IMR-90 (cell line): Measurements from ENCODE around the gene SLC22A2. TPM values are rescaled to one million over a fixed set of nuclear protein-coding genes. Genes with fewer than 3 reads are reported as not detected.

ENCODE experiments used
- ATAC-seq: fragments of 200-7000 bp; cut with Tn5 transposase; 2 replicates; pipeline ENCODE4 v1.9.1; 2020; ENCODE audit warnings: low read depth, mild to moderate bottlenecking, moderate library complexity
- BruUV-seq: library from RNA; stranded (reverse); fragments of 400-500 nt; replicated peaks from 2 replicates; lab custom pipeline; 2021; lab: Mats Ljungman, UMichigan
- CTCF ChIA-PET: fragments of 300-600 bp; formaldehyde crosslinking; extraction: SDS; loops from one replicate; lab custom pipeline; 2021; ENCODE audit warnings: antibody characterized with exemption; lab: Yijun Ruan, JAX
- POLR2A ChIA-PET: fragments of 300-600 bp; sonication (Branson Sonifier 250); formaldehyde crosslinking; loops from one replicate; lab custom pipeline; 2022; ENCODE audit warnings: antibody characterized with exemption; ENCODE audit not compliant: unreplicated experiment; lab: Charles Lee
- DNase-seq: peaks from one replicate; pipeline ENCODE4 v3.0.0; 2013
- H2AFZ ChIP-seq: replicated peaks from 2 replicates; pipeline ENCODE3; 2013; ENCODE audit warnings: low read length, mild to moderate bottlenecking; ENCODE audit not compliant: poor library complexity
- H2AK5ac ChIP-seq: 2 replicates; pipeline ENCODE4 v1.6.1; 2013; ENCODE audit warnings: low read depth, low read length, inconsistent platforms
- H2AK9ac ChIP-seq: replicated peaks from 2 replicates; pipeline ENCODE3; 2013; ENCODE audit warnings: mild to moderate bottlenecking, low read depth, low read length, moderate library complexity; ENCODE audit not compliant: poor library complexity
- H2BK120ac ChIP-seq: 2 replicates; pipeline ENCODE4 v1.6.1; 2013; ENCODE audit warnings: low read depth, low read length, inconsistent platforms
- H2BK15ac ChIP-seq: 3 replicates; pipeline ENCODE4 v1.6.1; 2013; ENCODE audit warnings: low read depth, low read length, inconsistent platforms
- H2BK20ac ChIP-seq: 2 replicates; pipeline ENCODE4 v1.6.1; 2013; ENCODE audit warnings: low read depth, mild to moderate bottlenecking, inconsistent platforms, low read length, moderate library complexity
- H2BK5ac ChIP-seq: 2 replicates; pipeline ENCODE4 v1.6.1; 2013; ENCODE audit warnings: mild to moderate bottlenecking, low read depth, low read length, inconsistent platforms; ENCODE audit not compliant: poor library complexity, severe bottlenecking
- H3K14ac ChIP-seq: replicated peaks from 2 replicates; pipeline ENCODE4 v1.6.1; 2013; ENCODE audit warnings: low read depth, low read length, inconsistent platforms
- H3K18ac ChIP-seq: 2 replicates; pipeline ENCODE4 v1.6.1; 2013; ENCODE audit warnings: low read depth, low read length, control low read depth
- H3K23ac ChIP-seq: 2 replicates; pipeline ENCODE4 v1.6.1; 2013; ENCODE audit warnings: low read depth, low read length, inconsistent platforms
- H3K27ac ChIP-seq: 2 replicates; pipeline ENCODE4 v1.5.1; 2013; ENCODE audit warnings: mild to moderate bottlenecking, control low read depth, low read length; ENCODE audit not compliant: insufficient read depth
- H3K27me3 ChIP-seq: 2 replicates; pipeline ENCODE4 v1.6.1; 2013; ENCODE audit warnings: low read length; ENCODE audit not compliant: control insufficient read depth, insufficient read depth
- H3K36me3 ChIP-seq: 2 replicates; pipeline ENCODE4 v1.6.1; 2013; ENCODE audit warnings: low read length, mixed read lengths; ENCODE audit not compliant: control insufficient read depth, insufficient read depth
- H3K4ac ChIP-seq: 2 replicates; pipeline ENCODE4 v1.6.1; 2013; ENCODE audit warnings: low read depth, low read length, inconsistent platforms
- H3K4me1 ChIP-seq: 2 replicates; pipeline ENCODE4 v1.6.1; 2013; ENCODE audit warnings: low read length, mixed read lengths; ENCODE audit not compliant: control insufficient read depth, insufficient read depth
- H3K4me2 ChIP-seq: 2 replicates; pipeline ENCODE4 v1.6.1; 2013; ENCODE audit warnings: low read depth, mild to moderate bottlenecking, control low read depth, low read length, moderate library complexity
- H3K4me3 ChIP-seq: 2 replicates; pipeline ENCODE4 v1.5.1; 2013; ENCODE audit warnings: low read depth, mild to moderate bottlenecking, control low read depth, low read length, moderate library complexity; ENCODE audit not compliant: insufficient read depth
- H3K56ac ChIP-seq: 2 replicates; pipeline ENCODE4 v1.6.1; 2013; ENCODE audit warnings: low read length, inconsistent platforms; ENCODE audit not compliant: insufficient read depth; ENCODE audit errors: extremely low read depth
- H3K79me1 ChIP-seq, 2 experiments: 2 replicates each; pipeline ENCODE4 v1.6.1; 2013; ENCODE audit warnings: low read length in 2 of 2, inconsistent platforms in 1 of 2, low read depth in 1 of 2
- H3K9ac ChIP-seq: 2 replicates; pipeline ENCODE4 v1.6.1; 2013; ENCODE audit warnings: low read depth, low read length, control low read depth
- H3K9me1 ChIP-seq: 2 replicates; pipeline ENCODE4 v1.6.1; 2013; ENCODE audit warnings: low read length, inconsistent platforms; ENCODE audit not compliant: insufficient read depth
- H3K9me3 ChIP-seq: 2 replicates; pipeline ENCODE4 v1.6.1; 2013; ENCODE audit warnings: low read length; ENCODE audit not compliant: control insufficient read depth, insufficient read depth
- H4K20me1 ChIP-seq: 2 replicates; pipeline ENCODE4 v1.6.1; 2013; ENCODE audit warnings: low read length, inconsistent platforms; ENCODE audit not compliant: insufficient read depth
- H4K5ac ChIP-seq: 2 replicates; pipeline ENCODE4 v1.6.1; 2013; ENCODE audit warnings: mild to moderate bottlenecking, low read depth, low read length, control low read depth
- H4K8ac ChIP-seq, 2 experiments: 2 replicates each; pipeline ENCODE4 v1.6.1; 2013; ENCODE audit warnings: low read depth in 2 of 2, low read length in 2 of 2, control low read depth in 1 of 2, inconsistent platforms in 1 of 2
- H4K91ac ChIP-seq: 2 replicates; pipeline ENCODE4 v1.6.1; 2013; ENCODE audit warnings: low read depth, low read length, inconsistent platforms; ENCODE audit not compliant: insufficient read depth
- FOS ChIP-seq: fragments of 150-350 bp; IDR thresholded peaks from 2 replicates; pipeline ENCODE4 v1.6.1; 2016; ENCODE audit warnings: low read depth, low read length
- NFE2L2 ChIP-seq: fragments of 150-350 bp; IDR thresholded peaks from 2 replicates; pipeline ENCODE4 v1.6.1; 2016; ENCODE audit warnings: low read depth, mild to moderate bottlenecking, low read length
- POLR2A ChIP-seq: IDR thresholded peaks from 2 replicates; pipeline ENCODE4 v1.6.1; 2012; ENCODE audit warnings: mild to moderate bottlenecking, low read depth, low read length
- RFX5 ChIP-seq: IDR thresholded peaks from 2 replicates; pipeline ENCODE4 v1.8.0; 2012; ENCODE audit warnings: low read depth, mild to moderate bottlenecking, low read length, moderate library complexity
- WGBS, 2 experiments: methylation state at CpG; one replicate each; pipeline versions ENCODE4 v1.1.5 to v1.1.7; 2013; ENCODE audit warnings: missing lambda C conversion rate in 2 of 2; ENCODE audit not compliant: insufficient read length in 1 of 2; ENCODE audit errors: extremely low coverage in 2 of 2; 5-methylcytosine and 5-hydroxymethylcytosine counted together
- dilution Hi-C: fragments of 300-500 bp; cut with HindIII; formaldehyde crosslinking; loops from one replicate; pipeline ENCODE4 v1.14.3; 2018; ENCODE audit warnings: low sequenced_read_pairs; ENCODE audit not compliant: unreplicated experiment
- in situ Hi-C: fragments of 300-500 bp; cut with MboI; formaldehyde crosslinking; loops from 3 replicates; pipeline ENCODE4 v1.14.3; 2019; ENCODE audit warnings: low sequenced_read_pairs, inconsistent platforms, mixed read lengths
- intact Hi-C: fragments of 100-400 bp; cut with micrococcal nuclease; formaldehyde crosslinking; loops from 2 replicates; pipeline ENCODE4 v1.10.0; 2022
- polyA plus RNA-seq, 3 experiments: library from polyadenylated mRNA; depleted of rRNA; stranded (reverse); fragments of >200 nt; gene quantifications; 2 replicates each; pipeline ENCODE4 v1.2.3, GENCODE V29; 2012; ENCODE audit warnings: low replicate concordance in 1 of 3
- total RNA-seq: library from RNA; depleted of rRNA; stranded (reverse); fragments of >200 nt; gene quantifications from 2 replicates; pipeline ENCODE4 v1.2.3, GENCODE V29; 2012
- TF ChIP-seq, protein P1 (sequence below): fragments of 150-350 bp; IDR thresholded peaks from 2 replicates; pipeline ENCODE4 v1.6.1; 2017; ENCODE audit warnings: mild to moderate bottlenecking, antibody characterized with exemption, low read length, low read depth
- TF ChIP-seq, protein P2 (sequence below): conservative IDR thresholded peaks from 2 replicates; pipeline ENCODE4 v1.5.1; 2012; ENCODE audit warnings: mild to moderate bottlenecking, low read depth, low read length, improper control_type of control experiment
- TF ChIP-seq, protein P3 (sequence below): fragments of 150-350 bp; IDR thresholded peaks from 2 replicates; pipeline ENCODE4 v1.6.1; 2016; ENCODE audit warnings: low read depth, mild to moderate bottlenecking, low read length, moderate library complexity, borderline replicate concordance

The SLC22A2 gene
- total and polyA plus RNA-seq, 2 of the 4 experiments (the other 2 are of a cell fraction), result not detected

DNA sequence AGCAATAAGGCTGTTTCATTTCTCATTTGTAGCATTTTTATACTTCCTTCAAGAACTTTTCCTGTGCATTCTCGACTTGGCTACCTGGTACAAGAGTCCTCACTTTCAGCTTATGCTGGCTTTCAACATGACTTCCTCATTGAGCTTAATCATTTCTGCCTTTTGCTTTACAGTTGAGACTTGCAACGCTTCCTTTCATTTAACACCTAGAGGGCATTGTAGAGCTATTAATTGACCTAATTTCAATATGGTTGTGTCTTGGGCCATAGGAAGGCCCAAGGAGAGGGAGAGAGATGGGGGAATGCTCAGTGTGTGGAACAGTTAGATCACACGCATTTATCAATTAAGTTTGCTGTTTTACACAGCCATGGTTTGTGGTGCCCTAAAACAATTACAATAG is 37.2 kb downstream of the SLC22A2 start:
- H4K8ac ChIP-seq, result no peak overlapping the region
- no peak overlapping the region for H3K18ac ChIP-seq
- BruUV-seq, result no TSS peak
- H3K4me3 ChIP-seq, result no peak overlapping the region
- no peak overlapping the region for H2BK20ac ChIP-seq
- no peak overlapping the region for H3K4ac ChIP-seq
- no peak overlapping the region for H2AK9ac ChIP-seq
- no peak overlapping the region for H2BK120ac ChIP-seq
- POLR2A ChIA-PET, result no interaction called here
- H4K5ac ChIP-seq, result no peak overlapping the region
- no peaks in the 10 kb centered on the region for H3K9me1 ChIP-seq
- H3K27me3 ChIP-seq, result no peaks in the 10 kb centered on the region
- no peak overlapping the region for H3K4me2 ChIP-seq
- intact Hi-C loops (no loop called here), in situ Hi-C loops (no loop called here), dilution Hi-C loops (no loop called here)
- H2AK5ac ChIP-seq, result no peak overlapping the region
- no peaks in the 10 kb centered on the region for H4K20me1 ChIP-seq
- TF ChIP-seq FOS (no peak), NFE2L2 (no peak), POLR2A (no peak), RFX5 (no peak)
- TF ChIP-seq, protein P1, sequence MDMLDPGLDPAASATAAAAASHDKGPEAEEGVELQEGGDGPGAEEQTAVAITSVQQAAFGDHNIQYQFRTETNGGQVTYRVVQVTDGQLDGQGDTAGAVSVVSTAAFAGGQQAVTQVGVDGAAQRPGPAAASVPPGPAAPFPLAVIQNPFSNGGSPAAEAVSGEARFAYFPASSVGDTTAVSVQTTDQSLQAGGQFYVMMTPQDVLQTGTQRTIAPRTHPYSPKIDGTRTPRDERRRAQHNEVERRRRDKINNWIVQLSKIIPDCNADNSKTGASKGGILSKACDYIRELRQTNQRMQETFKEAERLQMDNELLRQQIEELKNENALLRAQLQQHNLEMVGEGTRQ, result no peak
- TF ChIP-seq, protein P2, sequence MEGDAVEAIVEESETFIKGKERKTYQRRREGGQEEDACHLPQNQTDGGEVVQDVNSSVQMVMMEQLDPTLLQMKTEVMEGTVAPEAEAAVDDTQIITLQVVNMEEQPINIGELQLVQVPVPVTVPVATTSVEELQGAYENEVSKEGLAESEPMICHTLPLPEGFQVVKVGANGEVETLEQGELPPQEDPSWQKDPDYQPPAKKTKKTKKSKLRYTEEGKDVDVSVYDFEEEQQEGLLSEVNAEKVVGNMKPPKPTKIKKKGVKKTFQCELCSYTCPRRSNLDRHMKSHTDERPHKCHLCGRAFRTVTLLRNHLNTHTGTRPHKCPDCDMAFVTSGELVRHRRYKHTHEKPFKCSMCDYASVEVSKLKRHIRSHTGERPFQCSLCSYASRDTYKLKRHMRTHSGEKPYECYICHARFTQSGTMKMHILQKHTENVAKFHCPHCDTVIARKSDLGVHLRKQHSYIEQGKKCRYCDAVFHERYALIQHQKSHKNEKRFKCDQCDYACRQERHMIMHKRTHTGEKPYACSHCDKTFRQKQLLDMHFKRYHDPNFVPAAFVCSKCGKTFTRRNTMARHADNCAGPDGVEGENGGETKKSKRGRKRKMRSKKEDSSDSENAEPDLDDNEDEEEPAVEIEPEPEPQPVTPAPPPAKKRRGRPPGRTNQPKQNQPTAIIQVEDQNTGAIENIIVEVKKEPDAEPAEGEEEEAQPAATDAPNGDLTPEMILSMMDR, result no peak
- TF ChIP-seq, protein P3, sequence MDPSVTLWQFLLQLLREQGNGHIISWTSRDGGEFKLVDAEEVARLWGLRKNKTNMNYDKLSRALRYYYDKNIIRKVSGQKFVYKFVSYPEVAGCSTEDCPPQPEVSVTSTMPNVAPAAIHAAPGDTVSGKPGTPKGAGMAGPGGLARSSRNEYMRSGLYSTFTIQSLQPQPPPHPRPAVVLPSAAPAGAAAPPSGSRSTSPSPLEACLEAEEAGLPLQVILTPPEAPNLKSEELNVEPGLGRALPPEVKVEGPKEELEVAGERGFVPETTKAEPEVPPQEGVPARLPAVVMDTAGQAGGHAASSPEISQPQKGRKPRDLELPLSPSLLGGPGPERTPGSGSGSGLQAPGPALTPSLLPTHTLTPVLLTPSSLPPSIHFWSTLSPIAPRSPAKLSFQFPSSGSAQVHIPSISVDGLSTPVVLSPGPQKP, result no peak
- no peak overlapping the region for H3K9ac ChIP-seq
- H3K14ac ChIP-seq, result no peak overlapping the region
- H2AFZ ChIP-seq, result no peak overlapping the region
- H3K27ac ChIP-seq, result no peak overlapping the region
- no peak for ATAC-seq
- H2BK15ac ChIP-seq, result no peak overlapping the region
- H3K56ac ChIP-seq, result no peak overlapping the region
- CTCF ChIA-PET, result no interaction called here
- no peaks in the 10 kb centered on the region for H3K4me1 ChIP-seq
- H2BK5ac ChIP-seq, result no peak overlapping the region
- peaks cover 7% of the 10 kb centered on the region for H3K9me3 ChIP-seq
- no peak for DNase-seq
- H3K23ac ChIP-seq, result no peak overlapping the region
- no peak overlapping the region for H4K91ac ChIP-seq
- WGBS, 2 experiments, result no CpG with 5 or more reads among the region's 3 CpGs
- no peaks in the 10 kb centered on the region for H3K36me3 ChIP-seq
- no peaks in the 10 kb centered on the region for H3K79me1 ChIP-seq
